H9 (cell line): ENCODE measurements around the gene GALC. TPM values are rescaled to one million over a fixed set of nuclear protein-coding genes. Genes with fewer than 3 reads are reported as not detected.

Source experiments
- DNase-seq: peaks from one replicate; pipeline ENCODE4 v3.0.0-alpha.2; 2017
- H2AFZ ChIP-seq: one replicate; pipeline ENCODE4 v1.6.1; 2013; ENCODE audit warnings: mild to moderate bottlenecking, low read length, control low read depth, moderate library complexity
- H2AK5ac ChIP-seq: 2 replicates; pipeline ENCODE4 v1.6.1; 2013; ENCODE audit warnings: low read length, control low read depth, mixed read lengths; ENCODE audit not compliant: insufficient read length
- H2BK120ac ChIP-seq: one replicate; pipeline ENCODE4 v1.6.1; 2013; ENCODE audit warnings: low read depth, mild to moderate bottlenecking, low read length, control low read depth, inconsistent platforms; ENCODE audit not compliant: poor library complexity, severe bottlenecking
- H2BK12ac ChIP-seq: 2 replicates; pipeline ENCODE4 v1.6.1; 2013; ENCODE audit warnings: low read length, control low read depth, mixed read lengths, low read depth; ENCODE audit not compliant: insufficient read length
- H2BK15ac ChIP-seq: 2 replicates; pipeline ENCODE4 v1.6.1; 2013; ENCODE audit warnings: low read depth, low read length, control low read depth
- H2BK20ac ChIP-seq: one replicate; pipeline ENCODE4 v1.6.1; 2013; ENCODE audit warnings: low read depth, mild to moderate bottlenecking, low read length, control low read depth, inconsistent platforms; ENCODE audit not compliant: poor library complexity, severe bottlenecking
- H2BK5ac ChIP-seq: 2 replicates; pipeline ENCODE4 v1.6.1; 2013; ENCODE audit warnings: low read length, control low read depth, mixed read lengths; ENCODE audit not compliant: insufficient read length
- H3K14ac ChIP-seq: 2 replicates; pipeline ENCODE4 v1.6.1; 2013; ENCODE audit warnings: low read length, control low read depth; ENCODE audit not compliant: insufficient read depth
- H3K18ac ChIP-seq: 2 replicates; pipeline ENCODE4 v1.6.1; 2013; ENCODE audit warnings: low read depth, mild to moderate bottlenecking, mixed read lengths, low read length, control low read depth; ENCODE audit not compliant: insufficient read length
- H3K23ac ChIP-seq: 2 replicates; pipeline ENCODE4 v1.6.1; 2013; ENCODE audit warnings: low read length, control low read depth, mixed read lengths, low read depth; ENCODE audit not compliant: insufficient read length
- H3K23me2 ChIP-seq: 2 replicates; pipeline ENCODE4 v1.6.1; 2013; ENCODE audit warnings: low read depth, mild to moderate bottlenecking, mixed read lengths, low read length, control low read depth; ENCODE audit not compliant: insufficient read length, poor library complexity, severe bottlenecking
- H3K27ac ChIP-seq: 2 replicates; pipeline ENCODE4 v1.5.1; 2013; ENCODE audit warnings: low read length, control low read depth, mixed read lengths, low read depth; ENCODE audit not compliant: insufficient read length
- H3K27me3 ChIP-seq: 2 replicates; pipeline ENCODE4 v1.6.1; 2013; ENCODE audit warnings: low read length, control low read depth, inconsistent platforms; ENCODE audit not compliant: insufficient read depth
- H3K4ac ChIP-seq: 2 replicates; pipeline ENCODE4 v1.6.1; 2013; ENCODE audit warnings: low read depth, mild to moderate bottlenecking, control low read depth, inconsistent platforms, low read length, moderate library complexity
- H3K4me1 ChIP-seq: 2 replicates; pipeline ENCODE4 v1.6.1; 2013; ENCODE audit warnings: low read length, control low read depth, inconsistent platforms; ENCODE audit not compliant: insufficient read depth
- H3K4me2 ChIP-seq: 2 replicates; pipeline ENCODE4 v1.6.1; 2013; ENCODE audit warnings: low read length, control low read depth, mixed read lengths; ENCODE audit not compliant: insufficient read length, insufficient read depth
- H3K56ac ChIP-seq: 2 replicates; pipeline ENCODE4 v1.6.1; 2013; ENCODE audit warnings: low read depth, mild to moderate bottlenecking, mixed read lengths, low read length, control low read depth; ENCODE audit not compliant: insufficient read length
- H3K79me1 ChIP-seq: 2 replicates; pipeline ENCODE4 v1.6.1; 2013; ENCODE audit warnings: low read depth, mild to moderate bottlenecking, moderate library complexity, low read length, control low read depth, inconsistent platforms; ENCODE audit not compliant: insufficient read depth, poor library complexity, severe bottlenecking
- H3K79me2 ChIP-seq: 2 replicates; pipeline ENCODE4 v1.6.1; 2013; ENCODE audit warnings: low read length, control low read depth, inconsistent platforms; ENCODE audit not compliant: insufficient read depth
- H3K9ac ChIP-seq: 2 replicates; pipeline ENCODE4 v1.6.1; 2013; ENCODE audit warnings: low read length, control low read depth, mixed read lengths; ENCODE audit not compliant: insufficient read length; ENCODE audit errors: extremely low read depth
- H3K9me3 ChIP-seq: one replicate; pipeline ENCODE4 v1.6.1; 2013; ENCODE audit warnings: low read depth, low read length, inconsistent platforms; ENCODE audit not compliant: control insufficient read depth
- H3T11ph ChIP-seq: one replicate; pipeline ENCODE4 v1.6.1; 2013; ENCODE audit warnings: mild to moderate bottlenecking, low read length, control low read depth, inconsistent platforms
- H4K20me1 ChIP-seq: one replicate; pipeline ENCODE4 v1.6.1; 2013; ENCODE audit not compliant: control insufficient read depth, insufficient read length, insufficient read depth
- H4K5ac ChIP-seq: 2 replicates; pipeline ENCODE4 v1.6.1; 2013; ENCODE audit warnings: low read depth, mild to moderate bottlenecking, mixed read lengths, low read length, control low read depth; ENCODE audit not compliant: insufficient read length
- H4K8ac ChIP-seq: replicated peaks from 2 replicates; pipeline ENCODE4 v1.6.1; 2013; ENCODE audit warnings: low read length, control low read depth, mixed read lengths, low read depth; ENCODE audit not compliant: insufficient read length
- H4K91ac ChIP-seq: 2 replicates; pipeline ENCODE4 v1.6.1; 2013; ENCODE audit warnings: low read depth, mild to moderate bottlenecking, moderate library complexity, mixed read lengths, low read length, control low read depth; ENCODE audit not compliant: insufficient read length
- H3K27ac Mint-ChIP-seq, 3 experiments: 2 replicates in 2 of 3; 3 replicates in 1 of 3; pipeline ENCODE4 v1.8.0; 2020 to 2021; ENCODE audit warnings: mixed read lengths in 3 of 3, mild to moderate bottlenecking in 1 of 3, moderate library complexity in 1 of 3
- H3K27me3 Mint-ChIP-seq: 2 replicates; pipeline ENCODE4 v1.8.0; 2021; ENCODE audit warnings: low read depth, mild to moderate bottlenecking, moderate library complexity, mixed read lengths
- H3K36me3 Mint-ChIP-seq, 3 experiments: 2 replicates in 2 of 3; 3 replicates in 1 of 3; pipeline ENCODE4 v1.8.0; 2020 to 2021; ENCODE audit warnings: low read depth in 3 of 3, mixed read lengths in 3 of 3; ENCODE audit not compliant: insufficient read depth in 1 of 3
- H3K4me1 Mint-ChIP-seq, 2 experiments: 2 replicates each; pipeline ENCODE4 v1.8.0; 2020; ENCODE audit warnings: mixed read lengths in 2 of 2
- H3K4me3 Mint-ChIP-seq, 2 experiments: 2 replicates in 1 of 2; 3 replicates in 1 of 2; pipeline ENCODE4 v1.8.0; 2020 to 2021; ENCODE audit warnings: mild to moderate bottlenecking in 2 of 2, mixed read lengths in 2 of 2, moderate library complexity in 1 of 2
- H3K9me3 Mint-ChIP-seq, 2 experiments: 2 replicates in 1 of 2; 3 replicates in 1 of 2; pipeline ENCODE4 v1.8.0; 2020; ENCODE audit warnings: mild to moderate bottlenecking in 2 of 2, mixed read lengths in 2 of 2, moderate library complexity in 1 of 2
- WGBS: extraction: QIAGEN DNeasy Blood & Tissue Kit; methylation state at CpG from one replicate; pipeline ENCODE4 v1.1.7; 2013; ENCODE audit warnings: missing lambda C conversion rate, low lambda C conversion rate, mixed read lengths; ENCODE audit not compliant: insufficient read length; ENCODE audit errors: extremely low coverage; 5-methylcytosine and 5-hydroxymethylcytosine counted together
- total RNA-seq: library from RNA; stranded (reverse); gene quantifications from 2 replicates; pipeline ENCODE4 v1.2.1, GENCODE V29; 2021
- TF ChIP-seq, protein P1 (sequence below): fragments of 200-600 bp; sonication (generic); conservative IDR thresholded peaks from 3 replicates; pipeline ENCODE4 v1.8.0; 2021; ENCODE audit warnings: antibody characterized with exemption, mild to moderate bottlenecking

The GALC gene
- total RNA-seq, 1 experiment from 2014 or later = 12.4 TPM

DNA sequence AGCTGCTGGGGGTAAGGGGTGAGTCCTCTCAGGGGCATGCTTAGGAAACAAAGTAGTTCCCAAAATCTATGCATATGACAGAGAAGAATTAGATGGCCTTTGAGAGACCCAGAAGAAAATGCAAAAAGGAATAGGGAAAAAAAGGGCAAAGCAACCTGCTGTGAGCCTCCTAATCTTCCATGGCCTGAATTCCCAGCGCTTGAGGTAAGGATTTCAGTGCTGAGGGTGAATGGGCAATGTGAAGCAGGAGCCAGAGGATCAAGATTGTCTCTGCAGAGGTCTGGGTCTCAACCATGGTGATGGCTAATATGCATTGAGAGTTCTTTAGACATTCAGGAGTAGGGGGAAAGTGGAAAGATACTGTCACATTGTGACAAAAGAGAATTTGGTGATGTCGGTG is 43.4 kb upstream of the GALC start:
- Histone ChIP-seq H2BK5ac (no peak overlapping the region), H4K8ac (no peak overlapping the region), H2BK20ac (no peak overlapping the region), H2BK120ac (no peak overlapping the region), H3K79me2 (no peaks in the 10 kb centered on the region), H3T11ph (no peak overlapping the region), H2BK12ac (no peak overlapping the region), H3K18ac (no peak overlapping the region), H3K27ac (no peak overlapping the region), H3K14ac (no peak overlapping the region), H3K23me2 (no peaks in the 10 kb centered on the region), H3K56ac (no peak overlapping the region), H3K4ac (no peak overlapping the region), H4K91ac (no peak overlapping the region), H4K5ac (no peak overlapping the region), H3K4me2 (no peak overlapping the region), H3K9me3 (no peaks in the 10 kb centered on the region), H3K27me3 (no peaks in the 10 kb centered on the region), H3K9ac (no peak overlapping the region), H3K79me1 (no peaks in the 10 kb centered on the region), H2AFZ (no peak overlapping the region), H3K23ac (no peak overlapping the region), H4K20me1 (no peaks in the 10 kb centered on the region), H2BK15ac (no peak overlapping the region), H2AK5ac (no peak overlapping the region), H3K4me1 (peaks cover 4% of the 10 kb centered on the region; the same call in 1 of the 2 replicates)
- H3K27me3 Mint-ChIP-seq = no peaks in the 10 kb centered on the region
- H3K9me3 Mint-ChIP-seq = no peaks in the 10 kb centered on the region
- no CpG with 5 or more reads among the region's 2 CpGs for WGBS
- H3K4me1 Mint-ChIP-seq = peaks cover 18% of the 10 kb centered on the region in 2 experiments
- no peaks in the 10 kb centered on the region; a peak in 1 of 7 replicates for H3K36me3 Mint-ChIP-seq
- no peak for DNase-seq
- H3K27ac Mint-ChIP-seq = peak overlapping the region; percentile 30 to 87 (median 86); a peak in 3 of 7 replicates
- TF ChIP-seq, protein P1, sequence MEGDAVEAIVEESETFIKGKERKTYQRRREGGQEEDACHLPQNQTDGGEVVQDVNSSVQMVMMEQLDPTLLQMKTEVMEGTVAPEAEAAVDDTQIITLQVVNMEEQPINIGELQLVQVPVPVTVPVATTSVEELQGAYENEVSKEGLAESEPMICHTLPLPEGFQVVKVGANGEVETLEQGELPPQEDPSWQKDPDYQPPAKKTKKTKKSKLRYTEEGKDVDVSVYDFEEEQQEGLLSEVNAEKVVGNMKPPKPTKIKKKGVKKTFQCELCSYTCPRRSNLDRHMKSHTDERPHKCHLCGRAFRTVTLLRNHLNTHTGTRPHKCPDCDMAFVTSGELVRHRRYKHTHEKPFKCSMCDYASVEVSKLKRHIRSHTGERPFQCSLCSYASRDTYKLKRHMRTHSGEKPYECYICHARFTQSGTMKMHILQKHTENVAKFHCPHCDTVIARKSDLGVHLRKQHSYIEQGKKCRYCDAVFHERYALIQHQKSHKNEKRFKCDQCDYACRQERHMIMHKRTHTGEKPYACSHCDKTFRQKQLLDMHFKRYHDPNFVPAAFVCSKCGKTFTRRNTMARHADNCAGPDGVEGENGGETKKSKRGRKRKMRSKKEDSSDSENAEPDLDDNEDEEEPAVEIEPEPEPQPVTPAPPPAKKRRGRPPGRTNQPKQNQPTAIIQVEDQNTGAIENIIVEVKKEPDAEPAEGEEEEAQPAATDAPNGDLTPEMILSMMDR = no peak
- no peak overlapping the region for H3K4me3 Mint-ChIP-seq
